SK-N-SH treated with all-trans-retinoic acid at 6 μM for 48 hours (cell line): Measurements from ENCODE around the gene HDGFL3.

ENCODE experiments used
- BACH2 ChIP-seq: fragments of 250-450 bp; sonication (Bioruptor Pico); IDR thresholded peaks from 2 replicates; pipeline ENCODE4 v1.9.0; 2021; ENCODE audit warnings: mild to moderate bottlenecking, borderline replicate concordance
- CREB5 ChIP-seq: fragments of 250-450 bp; sonication (Bioruptor Pico); IDR thresholded peaks from 2 replicates; pipeline ENCODE4 v1.5.1; 2020; ENCODE audit warnings: low read depth, mild to moderate bottlenecking, moderate library complexity
- PATZ1 ChIP-seq: fragments of 250-450 bp; sonication (Bioruptor Pico); IDR thresholded peaks from 2 replicates; pipeline ENCODE4 v1.8.0; 2020; ENCODE audit warnings: mild to moderate bottlenecking, moderate library complexity, borderline replicate concordance
- ZC3H10 ChIP-seq: fragments of 250-450 bp; sonication (Bioruptor Pico); IDR thresholded peaks from 2 replicates; pipeline ENCODE4 v1.5.1; 2021; ENCODE audit warnings: mild to moderate bottlenecking, moderate library complexity
- ZNF8 ChIP-seq: fragments of 450-650 bp; formaldehyde crosslinking; IDR thresholded peaks from 2 replicates; pipeline ENCODE4 v1.5.0; 2020; ENCODE audit warnings: mild to moderate bottlenecking, moderate library complexity

- TF ChIP-seq BACH2 (CRISPR knock-in tag) (no peak), CREB5 (CRISPR knock-in tag) (no peak), ZC3H10 (CRISPR knock-in tag) (no peak), PATZ1 (no peak), ZNF8 (no peak)
These were observed 3.0 kb upstream of the HDGFL3 start for GRCh38 chr15:83210619-83211018.
